Measurements from ENCODE around the gene ALAS1. TPM values are rescaled to one million over a fixed set of nuclear protein-coding genes. Genes with fewer than 3 reads are reported as not detected.

ALAS1 gene
- total RNA-seq, 1 donor from 2014 or later = 41.5 TPM

GRCh38 chr3:52153389-52154096 is 44.4 kb upstream of the ALAS1 start:
- H3K4me1 ChIP-seq = peaks cover 11% of the 10 kb centered on the region
- intact Hi-C loops (cut with DNase I) = no loop called here
- H3K27ac ChIP-seq = peak overlapping the region; percentile 80
- no peaks in the 10 kb centered on the region for H3K9me3 ChIP-seq
- peak overlapping the region; percentile 52 to 67 for H3K4me3 ChIP-seq
- DNase-seq (ENCODE audit: extremely low spot score in 2 of 2) = no peak
- no peaks in the 10 kb centered on the region for H3K27me3 ChIP-seq
- no peaks in the 10 kb centered on the region for H3K36me3 ChIP-seq
- no peak for TF ChIP-seq CTCF (IDR thresholded peaks at IDR 0.05)
- TF ChIP-seq POLR2AphosphoS5 (IDR thresholded peaks at IDR 0.05; ENCODE audit: insufficient read depth in 1 of 2, low read depth in 1 of 2) = no peak
- TF ChIP-seq POLR2A (IDR thresholded peaks at IDR 0.05) = no peak

- peak in 1 of 2 donors; percentile 99 for DNase-seq (ENCODE audit: extremely low spot score in 2 of 2)
- H3K4me1 ChIP-seq = peaks cover 11% of the 10 kb centered on the region
- TF ChIP-seq CTCF (IDR thresholded peaks at IDR 0.05) (peak in 1 of 3 experiments; percentile 39), POLR2AphosphoS5 (IDR thresholded peaks at IDR 0.05; ENCODE audit: insufficient read depth in 1 of 2, low read depth in 1 of 2) (peak; percentile 93 to 94), POLR2A (IDR thresholded peaks at IDR 0.05) (no peak)
- no peaks in the 10 kb centered on the region for H3K27me3 ChIP-seq
- no peaks in the 10 kb centered on the region for H3K9me3 ChIP-seq
- intact Hi-C loops (cut with DNase I) = no loop called here
- no peaks in the 10 kb centered on the region for H3K36me3 ChIP-seq
- H3K4me3 ChIP-seq = peak within 1 kb of the TSS; percentile 52 to 67
- peak within 1 kb of the TSS; percentile 80 for H3K27ac ChIP-seq
Observed at GRCh38 chr3:52154135-52155094, 43.5 kb upstream of the ALAS1 start, which contains the start of gene POC1A. Gene POC1A, minus strand, starts transcription at chr3:52154423. Its CDS starts 51 bp downstream, at chr3:52154372.

- H3K9me3 ChIP-seq = no peaks in the 10 kb centered on the region
- H3K4me1 ChIP-seq = peaks cover 11% of the 10 kb centered on the region
- peak in 1 of 2 donors; percentile 52 for DNase-seq (ENCODE audit: extremely low spot score in 2 of 2)
- TF ChIP-seq POLR2AphosphoS5 (IDR thresholded peaks at IDR 0.05; ENCODE audit: insufficient read depth in 1 of 2, low read depth in 1 of 2) (no peak), CTCF (IDR thresholded peaks at IDR 0.05) (no peak), POLR2A (IDR thresholded peaks at IDR 0.05) (no peak)
- intact Hi-C loops (cut with DNase I) = no loop called here
- H3K27ac ChIP-seq = no peak overlapping the region
- H3K4me3 ChIP-seq = no peak overlapping the region
- no peaks in the 10 kb centered on the region for H3K27me3 ChIP-seq
- no peaks in the 10 kb centered on the region for H3K36me3 ChIP-seq
Observed at GRCh38 chr3:52155912-52156311, 42.0 kb upstream of the ALAS1 start.

DNA sequence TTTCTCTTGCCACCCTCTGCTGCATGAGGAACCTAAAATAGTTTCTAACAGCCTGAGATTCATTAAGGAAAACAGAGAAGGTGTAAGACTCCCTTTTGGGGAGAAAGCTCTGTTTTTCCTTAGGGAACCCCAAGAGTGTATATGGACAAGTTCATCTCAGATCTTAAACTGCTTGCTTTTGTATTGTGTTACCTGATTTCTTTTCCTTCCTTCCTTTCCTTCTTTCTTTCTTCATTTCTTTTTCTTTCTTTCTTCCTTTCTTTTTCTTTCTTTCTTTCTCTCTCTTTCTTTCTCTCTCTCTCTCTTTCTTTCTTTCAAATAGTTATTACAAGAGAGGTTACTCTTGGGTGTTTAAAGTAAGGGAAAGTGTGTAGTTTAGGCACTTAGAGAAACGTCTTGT is 38.5 kb upstream of the ALAS1 start:
- Histone ChIP-seq H3K4me1 (no peaks in the 10 kb centered on the region), H3K27me3 (no peaks in the 10 kb centered on the region), H3K36me3 (no peaks in the 10 kb centered on the region), H3K4me3 (no peak overlapping the region), H3K27ac (no peak overlapping the region), H3K9me3 (no peaks in the 10 kb centered on the region)
- TF ChIP-seq CTCF (IDR thresholded peaks at IDR 0.05) (no peak), POLR2AphosphoS5 (IDR thresholded peaks at IDR 0.05; ENCODE audit: insufficient read depth in 1 of 2, low read depth in 1 of 2) (no peak), POLR2A (IDR thresholded peaks at IDR 0.05) (no peak)
- no peak for DNase-seq (ENCODE audit: extremely low spot score in 2 of 2)
- intact Hi-C loops (cut with DNase I) = no loop called here
